Naive thymus-derived CD8-positive, alpha-beta T cell (primary cell): Measurements from ENCODE around the gene MYO18B. TPM values are rescaled to one million over a fixed set of nuclear protein-coding genes. Genes with fewer than 3 reads are reported as not detected.
A peak's percentile ranks its signal among the peaks of the same experiment; 100 is the strongest.

ENCODE experiments used
- ATAC-seq, 2 donors: fragments of 150-1000 bp; cut with Tn5 transposase in 1 of 2; sonication (Bioruptor Pico), chemical (Tn5 transposase) in 1 of 2; 1 replicate in 1 of 2; 2 replicates in 1 of 2; pipeline ENCODE4 v1.10.0; 2021; ENCODE audit warnings: mild to moderate bottlenecking in 2 of 2, moderate library complexity in 2 of 2
- POLR2A ChIA-PET: fragments of 350-600 bp; sonication (Branson Sonifier 250); formaldehyde crosslinking; loops from one replicate; lab custom pipeline; 2021; ENCODE audit warnings: antibody characterized with exemption; lab: Charles Lee
- DNase-seq, 10 donors: peaks; one replicate each; pipeline versions ENCODE4 v3.0.0 to v3.0.0-alpha.2; 2020 to 2022
- H3K27ac Mint-ChIP-seq, 10 donors: one replicate each; pipeline ENCODE4 v1.8.0; 2020 to 2022; ENCODE audit warnings: mild to moderate bottlenecking in 10 of 10, mixed read lengths in 10 of 10, moderate library complexity in 4 of 10, inconsistent platforms in 1 of 10
- H3K27me3 Mint-ChIP-seq, 5 donors: one replicate each; pipeline ENCODE4 v1.8.0; 2021 to 2022; ENCODE audit warnings: mixed read lengths in 5 of 5
- H3K36me3 Mint-ChIP-seq, 3 donors: one replicate each; pipeline ENCODE4 v1.8.0; 2020 to 2022; ENCODE audit warnings: mixed read lengths in 3 of 3, mild to moderate bottlenecking in 2 of 3, inconsistent platforms in 1 of 3
- H3K4me1 Mint-ChIP-seq, 4 donors: one replicate each; pipeline ENCODE4 v1.8.0; 2021 to 2022; ENCODE audit warnings: mixed read lengths in 4 of 4
- H3K4me3 Mint-ChIP-seq, 10 donors: one replicate each; pipeline ENCODE4 v1.8.0; 2020 to 2022; ENCODE audit warnings: mild to moderate bottlenecking in 10 of 10, mixed read lengths in 10 of 10, moderate library complexity in 6 of 10, inconsistent platforms in 1 of 10
- H3K9me3 Mint-ChIP-seq, 9 donors: one replicate each; pipeline ENCODE4 v1.8.0; 2020 to 2022; ENCODE audit warnings: mixed read lengths in 9 of 9, mild to moderate bottlenecking in 3 of 9, inconsistent platforms in 1 of 9, moderate library complexity in 1 of 9
- polyA plus RNA-seq, 3 donors: library from polyadenylated mRNA; unstranded; fragments of 300-500 nt; fragmentation: Illumina TruSeq; gene quantifications; one replicate each; pipeline ENCODE4 v1.2.3, GENCODE V29; 2021
- total RNA-seq, 8 experiments: library from RNA in 2 of 8; stranded (reverse) in 2 of 8; gene quantifications; one replicate each; pipeline ENCODE4 v1.2.3 and lab custom pipeline; 2021 to 2026

MYO18B gene
- total and polyA plus RNA-seq, 5 experiments from 2014 or later, result 0.14 to 1.4 (median 1.1) TPM; not detected in 2

- peaks cover 2 to 10% (median 6%) of the 10 kb centered on the region in 5 donors for H3K27me3 Mint-ChIP-seq
- H3K36me3 Mint-ChIP-seq, result no peaks in the 10 kb centered on the region
- ATAC-seq (no peak), DNase-seq (no peak)
- no peaks in the 10 kb centered on the region for H3K4me1 Mint-ChIP-seq
- no peak overlapping the region for H3K4me3 Mint-ChIP-seq
- H3K27ac Mint-ChIP-seq, result no peak overlapping the region
- POLR2A ChIA-PET, result no interaction called here
- peaks cover 0 to 2% (median 0%) of the 10 kb centered on the region in 9 donors for H3K9me3 Mint-ChIP-seq
Observed at GRCh38 chr22:25829237-25829636, 87.2 kb downstream of the MYO18B start.

DNA sequence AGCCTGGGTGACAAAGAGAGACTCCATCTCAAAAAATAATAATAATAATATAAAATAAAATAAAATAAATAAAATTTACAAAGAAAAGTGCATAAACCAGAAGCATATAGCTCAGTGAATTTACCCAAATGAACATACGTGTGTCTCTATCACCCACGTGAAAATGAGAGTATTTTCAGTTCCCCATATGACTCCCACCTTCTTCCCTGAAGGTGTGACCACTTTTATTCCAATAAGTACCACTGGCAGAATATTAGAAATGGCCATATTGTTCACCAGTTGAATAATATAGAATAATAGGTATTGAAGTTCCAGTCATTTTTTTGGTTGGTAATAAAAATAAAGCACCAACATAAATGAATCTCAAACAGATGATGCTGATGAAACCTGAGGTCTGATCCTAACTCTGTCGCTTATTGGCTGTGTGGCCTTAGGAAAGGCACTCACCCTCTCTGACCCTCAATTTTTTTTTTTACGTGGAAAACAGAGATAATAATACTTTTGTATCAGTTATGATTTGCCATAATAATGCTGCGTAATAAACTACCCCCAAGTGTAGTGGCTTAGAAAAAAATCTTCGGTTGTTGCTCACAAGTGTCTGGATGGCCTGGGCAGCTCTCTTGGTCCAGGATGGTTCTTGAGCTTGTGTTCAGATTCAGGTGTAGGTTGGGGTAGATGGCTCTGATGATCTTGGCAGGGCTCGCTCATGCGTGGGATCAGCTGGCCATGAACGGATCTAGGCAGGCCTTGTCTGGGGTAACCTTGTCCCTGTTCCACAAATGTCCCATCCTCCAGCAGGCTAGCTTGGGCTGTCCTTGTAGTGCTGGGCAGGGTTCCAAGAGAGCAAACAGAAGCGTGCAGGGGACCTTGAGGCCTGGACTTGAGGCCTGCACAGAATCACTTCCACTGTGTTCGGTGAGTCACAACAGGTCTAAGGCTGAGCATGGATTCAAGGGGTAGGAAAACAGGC, 88.1 kb downstream of the MYO18B start:
- no peak overlapping the region for H3K4me3 Mint-ChIP-seq
- H3K4me1 Mint-ChIP-seq, result no peaks in the 10 kb centered on the region
- no peak for DNase-seq
- H3K27ac Mint-ChIP-seq, result no peak overlapping the region
- peaks cover 0 to 2% (median 0%) of the 10 kb centered on the region in 9 donors for H3K9me3 Mint-ChIP-seq
- H3K36me3 Mint-ChIP-seq, result no peaks in the 10 kb centered on the region
- ATAC-seq, result no peak
- H3K27me3 Mint-ChIP-seq, result peaks cover 0 to 6% (median 1%) of the 10 kb centered on the region in 5 donors
- POLR2A ChIA-PET, result no interaction called here

DNA sequence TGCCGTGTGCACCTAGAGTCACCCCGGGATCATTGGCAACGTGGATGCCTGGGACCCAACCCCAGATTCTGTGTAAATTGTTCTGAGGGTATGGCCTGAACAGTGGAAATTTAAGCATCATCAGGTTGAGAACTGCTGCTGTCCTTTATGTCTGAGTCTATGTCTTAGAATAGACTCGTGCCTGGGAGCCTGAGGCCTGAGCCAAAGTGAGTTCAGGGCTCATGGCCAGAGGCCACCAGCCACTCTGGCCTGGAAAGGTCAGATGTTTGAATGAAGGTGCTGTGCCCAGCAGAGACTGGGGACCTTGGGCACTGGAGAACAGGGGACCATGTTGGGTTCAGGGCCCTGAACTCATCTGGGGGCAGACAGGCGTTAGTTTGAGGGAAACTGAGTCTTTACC, 91.1 kb downstream of the MYO18B start:
- peaks cover 0 to 2% (median 0%) of the 10 kb centered on the region in 9 donors for H3K9me3 Mint-ChIP-seq
- peaks cover 2 to 22% (median 3%) of the 10 kb centered on the region in 5 donors for H3K27me3 Mint-ChIP-seq
- no peak for ATAC-seq
- H3K27ac Mint-ChIP-seq, result no peak overlapping the region
- POLR2A ChIA-PET, result no interaction called here
- DNase-seq, result no peak
- H3K4me3 Mint-ChIP-seq, result no peak overlapping the region
- H3K36me3 Mint-ChIP-seq, result no peaks in the 10 kb centered on the region
- no peaks in the 10 kb centered on the region for H3K4me1 Mint-ChIP-seq

- ATAC-seq (no peak), DNase-seq (no peak)
- Mint-ChIP-seq H3K9me3 (peaks cover 0 to 2% (median 0%) of the 10 kb centered on the region in 9 donors), H3K27ac (no peak overlapping the region), H3K36me3 (no peaks in the 10 kb centered on the region), H3K4me1 (no peaks in the 10 kb centered on the region), H3K27me3 (peaks cover 2 to 22% (median 3%) of the 10 kb centered on the region in 5 donors), H3K4me3 (no peak overlapping the region)
- POLR2A ChIA-PET, result no interaction called here
Observed at GRCh38 chr22:25833676-25834075, 91.7 kb downstream of the MYO18B start.

GRCh38 chr22:25834490-25834889, 92.5 kb downstream of the MYO18B start:
- Mint-ChIP-seq H3K27ac (no peak overlapping the region), H3K4me1 (no peaks in the 10 kb centered on the region), H3K36me3 (no peaks in the 10 kb centered on the region), H3K9me3 (peaks cover 0 to 2% (median 0%) of the 10 kb centered on the region in 9 donors), H3K27me3 (peaks cover 2 to 22% (median 8%) of the 10 kb centered on the region in 5 donors), H3K4me3 (no peak overlapping the region)
- ATAC-seq (no peak), DNase-seq (no peak)
- POLR2A ChIA-PET, result no interaction called here

GRCh38 chr22:25835348-25835747, 93.4 kb downstream of the MYO18B start:
- ATAC-seq (no peak), DNase-seq (no peak)
- POLR2A ChIA-PET, result no interaction called here
- H3K36me3 Mint-ChIP-seq, result no peaks in the 10 kb centered on the region
- H3K4me3 Mint-ChIP-seq, result no peak overlapping the region
- H3K9me3 Mint-ChIP-seq, result no peaks in the 10 kb centered on the region
- no peaks in the 10 kb centered on the region for H3K4me1 Mint-ChIP-seq
- H3K27me3 Mint-ChIP-seq, result peaks cover 2 to 29% (median 11%) of the 10 kb centered on the region in 5 donors
- H3K27ac Mint-ChIP-seq, result no peak overlapping the region

GRCh38 chr22:25837288-25837900, 95.4 kb downstream of the MYO18B start:
- ATAC-seq, result no peak
- Mint-ChIP-seq H3K36me3 (no peaks in the 10 kb centered on the region), H3K27me3 (peaks cover 2 to 38% (median 13%) of the 10 kb centered on the region in 5 donors), H3K27ac (no peak overlapping the region), H3K4me3 (no peak overlapping the region), H3K4me1 (no peaks in the 10 kb centered on the region), H3K9me3 (no peaks in the 10 kb centered on the region)
- no peak for DNase-seq
- POLR2A ChIA-PET, result no interaction called here

DNA sequence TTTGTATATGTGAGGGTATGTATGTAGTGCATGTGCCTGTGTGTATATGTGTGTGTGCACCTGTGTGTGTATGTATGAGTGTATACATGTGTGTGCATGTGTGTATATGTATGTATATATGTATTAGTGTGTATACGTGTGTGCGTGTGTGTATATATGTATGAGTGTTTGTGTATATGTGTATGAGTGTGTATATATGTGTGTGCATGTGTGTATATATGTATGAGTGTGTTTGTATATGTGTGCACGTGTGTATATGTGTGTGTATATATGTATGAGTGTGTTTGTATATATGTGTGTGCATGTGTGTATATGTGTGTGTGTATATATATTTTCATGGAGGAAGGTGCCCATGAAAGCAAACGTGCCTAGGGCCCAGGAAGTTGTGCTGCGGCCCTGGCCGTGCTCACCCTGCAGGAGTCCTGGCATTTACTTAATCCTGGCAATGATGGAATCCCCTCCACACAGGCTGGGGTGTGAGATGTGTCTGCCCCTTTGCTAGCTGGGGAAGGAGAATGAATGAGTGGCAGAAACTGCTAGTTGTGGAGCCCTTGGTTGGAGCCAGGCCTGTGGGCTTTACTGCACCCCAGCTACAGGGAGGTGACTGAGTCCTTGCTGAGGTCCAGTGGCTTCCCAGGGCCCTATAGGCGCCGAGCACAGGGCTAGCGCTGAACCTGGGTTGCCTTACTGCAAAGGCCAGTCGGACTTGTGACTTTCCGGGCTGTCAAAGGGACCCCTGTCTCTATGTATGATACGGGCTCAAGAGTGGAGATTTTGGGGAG, 97.2 kb downstream of the MYO18B start:
- H3K4me1 Mint-ChIP-seq, result no peaks in the 10 kb centered on the region
- ATAC-seq, result no peak
- H3K4me3 Mint-ChIP-seq, result no peak overlapping the region
- POLR2A ChIA-PET, result no interaction called here
- no peak overlapping the region for H3K27ac Mint-ChIP-seq
- H3K27me3 Mint-ChIP-seq, result peaks cover 2 to 38% (median 13%) of the 10 kb centered on the region in 5 donors
- H3K36me3 Mint-ChIP-seq, result no peaks in the 10 kb centered on the region
- no peak for DNase-seq
- H3K9me3 Mint-ChIP-seq, result no peaks in the 10 kb centered on the region

GRCh38 chr22:25839755-25840154, 97.8 kb downstream of the MYO18B start:
- Mint-ChIP-seq H3K9me3 (no peaks in the 10 kb centered on the region), H3K27ac (peak overlapping the region in 1 of 10 donors; percentile 30)

DNA sequence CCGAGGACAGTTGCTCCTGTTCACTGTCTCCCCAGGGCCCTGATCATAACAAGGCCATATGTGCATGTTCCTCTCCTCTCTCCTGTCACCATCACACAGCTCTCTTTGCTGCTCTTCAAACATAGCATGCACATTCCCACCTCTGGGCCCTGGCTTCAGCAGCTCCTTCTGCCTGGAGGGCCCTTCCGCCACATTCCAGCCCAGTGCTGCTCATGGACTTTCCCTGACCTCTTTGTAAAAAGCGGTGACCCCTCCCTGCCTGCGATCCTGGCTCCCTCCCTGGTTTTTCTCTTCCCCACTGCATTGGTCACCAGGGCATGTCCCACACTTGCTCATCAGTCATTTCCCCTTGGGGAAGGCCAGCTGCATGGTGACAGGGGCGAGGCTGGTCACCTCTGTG, 98.2 kb downstream of the MYO18B start:
- Mint-ChIP-seq H3K27me3 (peaks cover 2 to 36% (median 13%) of the 10 kb centered on the region in 5 donors), H3K27ac (peak overlapping the region in 1 of 10 donors; percentile 30)
- POLR2A ChIA-PET, result no interaction called here

More at GRCh38 chr22:25839755-25840154, 97.8 kb downstream of the MYO18B start:
- Mint-ChIP-seq H3K27me3 (peaks cover 2 to 38% (median 14%) of the 10 kb centered on the region in 5 donors), H3K4me3 (no peak overlapping the region), H3K4me1 (no peaks in the 10 kb centered on the region), H3K36me3 (no peaks in the 10 kb centered on the region)
- DNase-seq, result no peak
- POLR2A ChIA-PET, result no interaction called here
- ATAC-seq, result no peak

GRCh38 chr22:25840891-25841290, 98.9 kb downstream of the MYO18B start:
- no peak for ATAC-seq
- no peaks in the 10 kb centered on the region for H3K4me1 Mint-ChIP-seq
- POLR2A ChIA-PET, result no interaction called here
- peak overlapping the region in 1 of 10 donors; percentile 3 for H3K27ac Mint-ChIP-seq
- H3K36me3 Mint-ChIP-seq, result no peaks in the 10 kb centered on the region
- H3K4me3 Mint-ChIP-seq, result no peak overlapping the region
- DNase-seq, result no peak
- H3K9me3 Mint-ChIP-seq, result no peaks in the 10 kb centered on the region
- H3K27me3 Mint-ChIP-seq, result peaks cover under 1 to 29% (median 13%) of the 10 kb centered on the region in 5 donors

More for the DNA sequence above, 98.2 kb downstream of the MYO18B start:
- ATAC-seq (no peak), DNase-seq (no peak)
- Mint-ChIP-seq H3K9me3 (no peaks in the 10 kb centered on the region), H3K4me1 (no peaks in the 10 kb centered on the region), H3K36me3 (no peaks in the 10 kb centered on the region), H3K4me3 (no peak overlapping the region)

GRCh38 chr22:25841775-25842174, 99.8 kb downstream of the MYO18B start:
- DNase-seq (no peak), ATAC-seq (no peak)
- Mint-ChIP-seq H3K9me3 (no peaks in the 10 kb centered on the region), H3K4me3 (no peak overlapping the region), H3K27me3 (peaks cover 0 to 23% (median 13%) of the 10 kb centered on the region in 5 donors), H3K36me3 (no peaks in the 10 kb centered on the region), H3K4me1 (no peaks in the 10 kb centered on the region), H3K27ac (no peak overlapping the region)
- POLR2A ChIA-PET, result no interaction called here
